ENCODE data around the gene TMEM141. TPM values are rescaled to one million over a fixed set of nuclear protein-coding genes. Genes with fewer than 3 reads are reported as not detected.
"Not testable (repeated sequence)": the region's sequence is repeated elsewhere in the genome, so short reads cannot be mapped to it uniquely, and the experiment has no call there.

Gene TMEM141
- total RNA-seq, 1 donor from 2014 or later, result 40.1 TPM

DNA sequence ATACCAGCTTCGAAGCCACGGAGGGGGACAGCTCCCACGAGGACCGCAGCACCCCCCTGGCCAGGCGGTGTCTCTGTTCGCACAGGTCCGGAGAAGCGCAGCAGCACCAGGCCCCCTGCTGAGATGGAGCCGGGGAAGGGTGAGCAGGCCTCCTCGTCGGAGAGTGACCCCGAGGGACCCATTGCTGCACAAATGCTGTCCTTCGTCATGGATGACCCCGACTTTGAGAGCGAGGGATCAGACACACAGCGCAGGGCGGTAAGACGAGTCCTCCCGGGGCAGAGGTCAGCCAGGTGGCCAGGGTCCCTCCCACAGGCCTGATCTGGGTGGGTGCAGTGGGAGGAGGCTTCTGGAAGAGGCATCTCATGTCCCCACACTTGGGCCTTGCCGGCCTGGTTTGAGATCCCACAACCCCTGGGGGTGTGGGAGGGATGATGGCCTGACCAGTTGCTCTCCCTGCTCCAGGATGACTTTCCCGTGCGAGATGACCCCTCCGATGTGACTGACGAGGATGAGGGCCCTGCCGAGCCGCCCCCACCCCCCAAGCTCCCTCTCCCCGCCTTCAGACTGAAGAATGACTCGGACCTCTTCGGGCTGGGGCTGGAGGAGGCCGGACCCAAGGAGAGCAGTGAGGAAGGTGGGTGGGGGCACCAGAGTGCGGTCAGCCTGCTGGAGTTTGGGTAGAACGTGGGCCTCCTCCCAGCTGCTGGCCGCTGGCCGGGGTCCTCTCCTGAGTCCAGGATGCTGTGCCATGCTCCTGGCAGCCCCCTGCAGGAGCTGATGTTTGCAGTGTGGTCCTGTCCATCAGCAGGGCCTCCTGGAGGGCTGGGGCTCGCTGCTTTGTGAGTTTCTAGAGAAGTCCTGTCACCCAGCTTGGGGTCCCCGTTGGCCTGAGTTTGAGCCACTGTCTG, 48.3 kb downstream of the TMEM141 start:
- intact Hi-C loops (cut with micrococcal nuclease), result loop anchor here (10.0 kb wide), 1 partner anchor 325 kb away; no protein-coding TSS in a partner anchor
- Mint-ChIP-seq H3K36me3 (ENCODE audit: low read depth) (peaks cover 5% of the 10 kb centered on the region), H3K4me1 (peaks cover 9% of the 10 kb centered on the region), H3K27ac (no peak overlapping the region), H3K9me3 (no peaks in the 10 kb centered on the region), H3K4me3 (no peak overlapping the region), H3K27me3 (no peaks in the 10 kb centered on the region)
- DNase-seq, result no peak

DNA sequence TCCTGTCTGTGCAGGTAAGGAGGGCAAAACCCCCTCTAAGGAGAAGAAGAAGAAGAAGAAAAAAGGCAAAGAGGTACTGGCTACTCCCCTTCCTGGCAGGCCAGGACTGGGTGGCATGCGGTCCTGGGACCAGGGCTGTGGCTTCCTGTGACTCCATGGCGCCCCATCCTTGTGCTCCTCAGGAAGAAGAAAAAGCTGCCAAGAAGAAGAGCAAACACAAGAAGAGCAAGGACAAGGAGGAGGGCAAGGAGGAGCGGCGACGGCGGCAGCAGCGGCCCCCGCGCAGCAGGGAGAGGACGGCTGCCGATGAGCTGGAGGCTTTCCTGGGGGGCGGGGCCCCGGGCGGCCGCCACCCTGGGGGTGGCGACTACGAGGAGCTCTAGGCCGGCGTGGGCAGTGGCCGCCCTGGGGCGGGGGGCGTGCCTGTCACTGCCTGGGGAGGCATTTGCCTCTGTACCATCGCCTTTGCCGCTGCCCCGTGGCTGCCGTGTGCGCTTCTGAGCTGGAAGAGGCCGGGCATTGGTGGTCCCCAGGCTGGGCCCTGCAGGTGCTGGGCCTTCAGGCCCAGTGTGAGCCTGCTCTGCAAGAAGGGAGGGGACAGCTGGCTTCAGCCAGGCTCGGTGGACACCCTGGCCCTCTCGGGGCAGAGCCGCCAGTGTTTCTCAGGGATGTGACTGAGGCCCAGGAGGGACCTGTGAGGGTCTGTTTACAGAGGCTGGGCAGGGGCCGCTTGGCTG, 49.2 kb downstream of the TMEM141 start:
- intact Hi-C loops (cut with micrococcal nuclease), result loop anchor here (10.0 kb wide), 1 partner anchor 324 kb away; no protein-coding TSS in a partner anchor

DNA sequence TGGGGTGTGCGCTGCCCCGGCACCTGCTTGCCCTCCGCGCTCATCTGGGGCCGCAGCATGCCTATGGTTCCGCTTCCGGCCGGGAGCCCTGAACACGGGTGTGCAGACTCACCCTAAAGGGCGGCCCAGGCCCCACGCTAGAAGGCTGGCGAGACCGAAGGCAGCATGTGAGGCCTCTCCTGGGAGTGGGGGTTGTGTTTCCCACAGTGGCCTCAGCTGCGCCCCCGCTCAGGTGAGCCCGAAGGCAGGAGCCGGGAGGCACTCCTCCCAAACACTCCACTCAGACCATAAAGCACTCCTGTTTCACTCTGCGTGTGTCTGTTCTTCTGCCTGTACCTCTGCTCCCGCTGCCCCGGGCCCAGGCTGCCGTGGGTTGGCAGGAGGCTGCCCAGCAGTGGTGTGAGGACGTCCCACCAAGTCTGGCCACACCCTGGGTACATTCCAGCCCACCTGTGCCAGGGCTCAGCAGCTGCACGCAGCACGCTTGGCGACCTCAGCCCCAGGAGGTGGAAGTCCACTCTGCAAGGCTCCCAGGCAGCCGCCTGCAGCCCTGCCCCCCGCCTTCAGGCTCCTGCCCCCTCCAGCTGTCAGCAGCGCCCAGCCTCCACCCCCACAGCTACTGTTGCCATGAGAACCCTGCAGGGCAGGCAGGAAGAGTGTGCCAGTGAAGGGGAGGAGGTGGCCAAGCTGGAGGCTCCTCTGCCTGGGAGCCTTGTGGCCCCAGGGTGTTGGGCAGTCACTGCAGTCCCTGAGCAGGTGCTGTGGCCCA, 49.9 kb downstream of the TMEM141 start:
- Mint-ChIP-seq H3K4me3 (no peak overlapping the region), H3K9me3 (no peaks in the 10 kb centered on the region), H3K4me1 (peaks cover 9% of the 10 kb centered on the region), H3K36me3 (ENCODE audit: low read depth) (peaks cover 8% of the 10 kb centered on the region), H3K27me3 (no peaks in the 10 kb centered on the region), H3K27ac (no peak overlapping the region)
- no peak for DNase-seq
- intact Hi-C loops (cut with micrococcal nuclease), result loop anchor here (10.0 kb wide), 1 partner anchor 324 kb away; no protein-coding TSS in a partner anchor

More for the DNA sequence above, 49.2 kb downstream of the TMEM141 start:
- no peak overlapping the region for H3K4me3 Mint-ChIP-seq
- H3K9me3 Mint-ChIP-seq, result no peaks in the 10 kb centered on the region
- peaks cover 9% of the 10 kb centered on the region for H3K4me1 Mint-ChIP-seq
- no peak overlapping the region for H3K27ac Mint-ChIP-seq
- peaks cover 8% of the 10 kb centered on the region for H3K36me3 Mint-ChIP-seq (ENCODE audit: low read depth)
- no peak for DNase-seq
- H3K27me3 Mint-ChIP-seq, result no peaks in the 10 kb centered on the region

DNA sequence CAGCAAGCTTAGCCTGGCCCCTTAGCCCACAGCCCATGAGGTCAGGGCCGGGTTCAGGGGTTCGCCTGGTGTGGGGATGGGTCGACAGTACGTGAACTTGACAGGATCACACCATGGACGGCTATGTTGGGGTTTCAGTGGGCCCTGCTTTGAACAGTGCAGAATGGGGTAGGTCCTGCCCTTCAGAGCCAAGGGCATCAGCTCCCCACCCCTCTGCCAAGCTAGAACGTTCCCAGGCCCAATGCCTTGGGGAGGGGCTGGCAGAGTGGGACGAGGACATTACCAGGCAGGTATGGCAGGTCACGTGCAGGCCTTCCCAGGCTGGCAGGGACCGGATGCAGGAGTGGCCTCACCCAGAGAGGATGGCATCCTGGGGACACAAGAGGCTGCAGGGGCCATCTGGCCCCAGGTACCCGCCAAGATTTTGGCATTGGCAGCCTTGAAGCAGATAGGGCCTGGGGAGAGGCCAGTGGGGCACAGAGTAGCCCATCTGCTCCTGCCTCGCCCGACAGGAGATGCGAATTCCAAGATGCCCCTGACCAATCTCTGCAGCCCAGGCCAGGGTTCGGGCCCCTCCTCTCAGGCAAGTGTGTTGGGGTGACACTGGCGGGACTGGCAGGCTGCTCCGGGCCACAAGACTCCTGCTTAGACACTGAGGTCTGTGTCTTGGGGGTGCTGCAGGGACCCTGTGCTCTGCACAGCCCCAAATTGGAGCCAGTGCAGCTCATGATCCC, 50.7 kb downstream of the TMEM141 start:
- Mint-ChIP-seq H3K4me3 (peak overlapping the region; percentile 89), H3K36me3 (ENCODE audit: low read depth) (peaks cover 10% of the 10 kb centered on the region), H3K4me1 (peaks cover 11% of the 10 kb centered on the region)
- not testable (repeated sequence) for H3K27me3 Mint-ChIP-seq, H3K27ac Mint-ChIP-seq, H3K9me3 Mint-ChIP-seq, DNase-seq
- intact Hi-C loops (cut with micrococcal nuclease), result loop anchor here (1.0 to 10.0 kb wide), 2 partner anchors 40 to 323 kb away; no protein-coding TSS in a partner anchor

DNA sequence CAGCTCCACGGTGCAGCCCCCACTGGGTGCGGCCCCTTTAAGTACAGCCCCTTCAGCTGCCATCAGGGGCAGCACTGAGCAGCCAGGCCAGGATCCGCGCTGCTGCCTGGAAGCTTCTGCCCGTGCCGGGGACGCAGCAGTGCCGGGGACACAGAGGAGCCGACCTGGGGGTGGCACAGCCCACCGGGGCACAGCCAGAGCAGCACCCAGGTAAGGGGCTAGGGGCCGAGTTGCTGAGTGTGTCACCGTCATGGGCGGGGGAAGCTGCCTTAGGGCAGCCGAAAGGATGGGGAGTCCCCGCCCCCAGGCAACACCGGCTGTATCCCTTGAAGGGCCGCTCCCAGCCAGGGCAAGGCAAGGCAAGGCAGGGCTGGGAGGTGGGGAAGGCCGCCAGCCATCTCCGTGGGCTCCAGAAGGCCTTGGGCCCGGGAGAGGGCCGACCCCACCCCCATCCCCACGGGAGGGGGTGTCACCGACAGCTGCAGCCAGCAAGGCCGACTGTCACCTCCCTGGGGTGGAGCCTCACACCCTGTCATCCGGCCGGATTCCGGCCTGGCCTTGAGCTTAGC, 51.3 kb downstream of the TMEM141 start, which contains the start of gene AJM1:
Gene AJM1 (plus strand): TSS at position 99 of the 569 bp plus-strand sequence. CDS start 1,937 bp downstream, outside the sequence.
- H3K9me3 Mint-ChIP-seq, result not testable (repeated sequence)

More for the DNA sequence above, 51.3 kb downstream of the TMEM141 start, which contains the start of gene AJM1:
- not testable (repeated sequence) for H3K27me3 Mint-ChIP-seq
- peak within 1 kb of the TSS; percentile 76 for H3K27ac Mint-ChIP-seq
- peak within 1 kb of the TSS; percentile 89 for H3K4me3 Mint-ChIP-seq
- DNase-seq, result peak; percentile 96
- peaks cover 10% of the 10 kb centered on the region for H3K36me3 Mint-ChIP-seq (ENCODE audit: low read depth)
- intact Hi-C loops (cut with micrococcal nuclease), result loop anchor here (1.0 to 10.0 kb wide), 2 partner anchors 40 to 322 kb away; no protein-coding TSS in a partner anchor
- H3K4me1 Mint-ChIP-seq, result peaks cover 11% of the 10 kb centered on the region

Other genes starting within 250 kb of the TMEM141 start
- 108 and 113 TPM in 2 replicates for gene NOTCH1, start 245.3 kb upstream of the TMEM141 start, total RNA-seq
- gene EGFL7, start 128.4 kb upstream of the TMEM141 start, total RNA-seq, result 3.2 and 3.5 TPM in 2 replicates
- 25.6 and 25.9 TPM in 2 replicates for gene AGPAT2, start 103.9 kb upstream of the TMEM141 start, total RNA-seq
- gene DIPK1B, start 78.8 kb upstream of the TMEM141 start, total RNA-seq, result 1.1 and 1.5 TPM in 2 replicates
- gene LCN10, start 48.4 kb upstream of the TMEM141 start, total RNA-seq, result 1.1 and 1.7 TPM in 2 replicates
- not detected in 2 replicates for gene LCN6, start 42.8 kb upstream of the TMEM141 start, total RNA-seq
- not detected in 2 replicates for gene LCN8, start 33.1 kb upstream of the TMEM141 start, total RNA-seq
- not detected in 2 replicates for gene LCN15, start 26.8 kb upstream of the TMEM141 start, total RNA-seq
- 0.14 and 0.42 TPM in 2 replicates for gene CCDC183, start 5.0 kb downstream of the TMEM141 start, total RNA-seq
- gene RABL6, start 16.6 kb downstream of the TMEM141 start, total RNA-seq, result 116 and 119 TPM in 2 replicates
- gene AJM1, start 51.1 kb downstream of the TMEM141 start, total RNA-seq, result 5.7 and 5.9 TPM in 2 replicates
- 134 and 145 TPM in 2 replicates for gene PHPT1, start 58.1 kb downstream of the TMEM141 start, total RNA-seq
- gene MAMDC4, start 61.0 kb downstream of the TMEM141 start, total RNA-seq, result 24.7 and 30.1 TPM in 2 replicates
- 378 and 380 TPM in 2 replicates for gene EDF1, start 75.0 kb downstream of the TMEM141 start, total RNA-seq
- gene TRAF2, start 95.2 kb downstream of the TMEM141 start, total RNA-seq, result 61.6 and 66.6 TPM in 2 replicates
- gene FBXW5, start 153.4 kb downstream of the TMEM141 start, total RNA-seq, result 92.7 and 93.6 TPM in 2 replicates
- gene C8G, start 153.9 kb downstream of the TMEM141 start, total RNA-seq, result 0.69 and 1.7 TPM in 2 replicates
- gene LCN12, start 160.9 kb downstream of the TMEM141 start, total RNA-seq, result 1.3 and 2.3 TPM in 2 replicates
- gene PTGDS, start 186.2 kb downstream of the TMEM141 start, total RNA-seq, result not detected in 2 replicates
- gene LCNL1, start 191.6 kb downstream of the TMEM141 start, total RNA-seq, result not detected in 2 replicates
- gene PAXX, start 201.1 kb downstream of the TMEM141 start, total RNA-seq, result 87.8 and 90.2 TPM in 2 replicates
- not detected in 2 replicates for gene CLIC3, start 205.2 kb downstream of the TMEM141 start, total RNA-seq
- gene ABCA2, start 236.9 kb downstream of the TMEM141 start, total RNA-seq, result 25.0 and 25.9 TPM in 2 replicates
- 0.09 TPM in 1 of 2 replicates, not detected in the other for gene FUT7, start 240.7 kb downstream of the TMEM141 start, total RNA-seq

All from activated CD4-positive, alpha-beta T cell treated with anti-CD3 and anti-CD28 coated beads, Interleukin-2, amount 10 ng/mL, durations not matched to agents 24 days and 14 days (primary cell).